ENCODE results near the gene ANKRD33.
A peak's percentile ranks its signal among the peaks of the same experiment; 100 is the strongest.

The ANKRD33 gene

DNA sequence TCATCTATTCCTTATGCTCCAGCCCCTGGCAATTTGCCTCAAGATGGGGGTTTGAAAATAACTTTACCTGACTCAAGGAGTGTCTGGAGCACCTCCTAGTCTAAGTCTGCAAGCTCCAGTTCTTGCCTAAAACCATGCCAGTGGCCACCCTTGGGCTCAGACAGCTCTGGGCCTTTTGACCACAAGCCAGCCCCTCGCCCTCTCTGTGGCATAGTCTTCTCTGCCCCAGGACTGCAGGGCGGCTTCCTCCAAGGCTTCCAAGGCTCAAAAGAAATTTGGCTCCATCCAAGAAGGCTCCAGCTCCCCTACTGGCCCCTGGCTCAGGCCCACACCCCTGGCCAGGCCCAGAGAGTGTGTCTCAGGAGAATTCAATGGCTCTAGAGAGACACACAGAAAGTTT is 34.2 kb downstream of the ANKRD33 start:
- DNase-seq = no peak

DNA sequence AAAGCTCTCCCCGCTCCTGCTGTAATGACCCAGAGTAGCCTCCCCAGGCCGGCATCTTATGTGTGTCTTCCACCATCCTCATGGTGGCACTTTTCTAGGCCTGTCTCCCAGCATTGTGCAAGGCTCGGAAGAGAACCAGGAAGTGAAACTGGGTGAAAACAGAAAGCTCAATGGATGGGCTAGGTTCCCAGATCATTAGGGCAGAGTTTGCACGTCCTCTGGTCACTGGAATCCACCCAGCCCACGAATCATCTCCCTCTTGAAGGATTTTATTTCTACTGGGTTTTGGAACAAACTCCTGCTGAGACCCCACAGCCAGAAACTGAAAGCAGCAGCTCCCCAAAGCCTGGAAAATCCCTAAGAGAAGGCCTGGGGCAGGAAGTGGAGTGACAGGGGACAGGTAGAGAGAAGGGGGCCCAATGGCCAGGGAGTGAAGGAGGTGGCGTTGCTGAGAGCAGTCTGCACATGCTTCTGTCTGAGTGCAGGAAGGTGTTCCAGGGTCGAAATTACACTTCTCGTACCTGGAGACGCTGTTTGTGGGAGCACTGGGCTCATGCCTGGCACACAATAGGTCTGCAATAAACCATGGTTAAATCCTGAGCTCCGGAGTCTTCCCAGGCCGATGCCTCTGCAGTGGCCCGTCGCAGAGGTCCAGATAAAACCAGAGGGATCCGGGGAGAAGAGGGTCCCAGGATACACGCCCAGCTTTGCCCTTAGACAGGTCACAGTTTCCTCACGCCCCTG is 35.0 kb downstream of the ANKRD33 start:
- DNase-seq = peak; percentile 50

DNA sequence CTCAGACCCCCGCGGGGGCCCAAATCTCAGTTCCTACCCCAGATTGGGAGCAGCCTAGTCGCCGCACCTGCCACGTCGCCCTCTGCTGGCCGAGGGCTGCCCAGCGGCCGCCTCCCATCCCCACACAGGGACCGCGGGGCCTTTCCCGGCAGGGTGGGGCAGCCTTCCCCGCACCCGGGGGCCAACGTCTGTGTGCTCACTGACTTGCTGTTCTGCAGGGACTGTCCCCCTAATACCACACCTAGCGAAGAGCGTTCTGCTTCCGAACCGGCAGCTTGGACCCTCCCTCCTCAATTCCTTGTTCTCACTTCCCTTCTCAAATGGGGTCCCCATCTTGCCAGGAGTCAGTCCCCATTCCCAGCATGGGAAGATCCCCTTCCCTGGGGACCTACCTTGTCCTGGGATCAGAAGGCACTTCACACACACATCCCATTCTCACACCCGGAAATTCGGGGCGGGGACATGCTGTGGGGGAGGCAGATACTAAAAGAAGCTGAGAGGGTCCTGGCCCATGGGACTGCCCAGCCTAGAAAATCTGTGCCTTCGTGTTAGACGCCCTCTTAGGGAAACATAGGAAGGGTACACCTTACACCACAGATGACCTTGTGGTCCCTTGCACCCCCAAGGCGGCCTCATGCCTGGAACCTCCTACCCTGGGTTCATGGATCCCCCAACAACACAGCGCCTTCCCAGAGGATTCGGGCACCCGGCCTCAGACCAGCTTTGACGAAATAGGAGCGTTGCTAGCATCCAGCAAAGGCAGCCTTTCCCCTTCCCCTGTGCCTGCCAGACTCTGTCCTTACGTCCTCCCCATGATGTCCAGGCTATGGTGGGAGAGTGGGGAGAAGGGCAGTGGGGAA is 35.8 kb downstream of the ANKRD33 start:
- peak; percentile 46 for DNase-seq

DNA sequence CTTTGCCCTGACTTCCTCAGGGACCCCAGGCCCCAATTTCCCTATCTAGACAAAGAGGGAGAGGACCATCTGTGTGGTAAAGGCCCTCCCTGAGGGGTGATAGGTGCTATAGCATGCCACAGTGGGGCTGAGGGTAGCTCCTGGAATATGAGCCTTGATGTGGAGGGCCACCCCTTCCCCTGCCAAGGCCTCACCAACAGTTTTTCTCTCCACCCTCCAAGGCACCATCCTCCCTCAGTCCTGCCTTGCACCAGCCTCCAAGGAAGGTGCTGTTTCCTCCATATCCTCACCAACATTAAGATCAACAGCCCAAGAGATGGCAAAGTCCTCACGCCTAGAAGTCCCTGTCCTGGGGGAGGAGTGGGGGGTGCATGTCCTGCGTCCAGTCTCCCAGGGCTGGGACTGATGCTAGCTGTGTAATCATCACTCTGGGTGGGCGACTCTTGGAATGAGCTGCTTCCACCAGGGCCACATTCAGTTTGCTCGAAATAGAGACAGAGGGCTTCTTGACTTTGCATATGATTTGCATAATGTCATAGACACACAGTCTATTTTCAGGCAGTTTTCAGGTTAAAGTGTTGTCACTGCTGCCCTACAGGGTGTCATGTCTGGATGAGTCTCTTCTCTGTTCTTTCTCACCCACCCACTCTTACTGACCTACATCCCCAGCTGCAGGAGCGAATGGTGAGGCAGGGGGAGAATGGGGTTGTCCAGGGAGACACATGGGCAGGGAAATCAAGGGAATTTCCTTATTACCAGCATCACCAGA is 36.8 kb downstream of the ANKRD33 start:
- DNase-seq = no peak

DNA sequence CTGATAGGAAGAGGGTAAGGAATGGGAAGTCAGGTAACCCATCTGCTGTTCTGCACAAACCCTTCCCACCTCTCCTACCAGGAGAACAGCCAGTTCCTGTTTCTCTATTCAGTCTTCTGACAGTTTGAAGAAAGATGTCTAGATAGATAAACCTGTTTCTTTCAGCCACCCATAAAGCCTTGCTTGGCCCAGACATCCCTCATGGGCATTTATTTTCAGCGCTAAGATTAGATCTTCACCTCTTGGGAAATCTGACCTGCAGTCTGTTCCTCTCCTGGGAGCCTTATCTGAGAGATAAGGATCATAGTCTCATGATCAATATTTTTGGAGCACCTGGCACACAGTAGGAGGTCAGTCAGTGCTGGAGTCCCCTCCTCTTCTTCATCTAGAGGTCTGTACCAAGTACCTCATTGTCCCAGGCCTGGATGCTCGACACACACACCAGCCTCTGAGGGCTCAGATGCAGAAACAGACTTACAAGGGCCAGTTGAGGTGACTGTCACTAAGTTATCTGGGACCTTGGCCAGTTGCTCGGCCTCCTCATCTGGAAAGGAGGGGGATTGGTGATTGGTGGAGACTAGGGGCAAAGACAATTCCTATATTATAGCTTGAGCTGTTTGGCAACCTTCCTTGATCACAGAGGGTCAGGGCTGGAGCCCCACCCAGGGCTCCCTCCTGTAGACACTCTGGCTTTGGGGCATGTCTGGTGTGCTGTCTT is 37.6 kb downstream of the ANKRD33 start:
- no peak for DNase-seq

DNA sequence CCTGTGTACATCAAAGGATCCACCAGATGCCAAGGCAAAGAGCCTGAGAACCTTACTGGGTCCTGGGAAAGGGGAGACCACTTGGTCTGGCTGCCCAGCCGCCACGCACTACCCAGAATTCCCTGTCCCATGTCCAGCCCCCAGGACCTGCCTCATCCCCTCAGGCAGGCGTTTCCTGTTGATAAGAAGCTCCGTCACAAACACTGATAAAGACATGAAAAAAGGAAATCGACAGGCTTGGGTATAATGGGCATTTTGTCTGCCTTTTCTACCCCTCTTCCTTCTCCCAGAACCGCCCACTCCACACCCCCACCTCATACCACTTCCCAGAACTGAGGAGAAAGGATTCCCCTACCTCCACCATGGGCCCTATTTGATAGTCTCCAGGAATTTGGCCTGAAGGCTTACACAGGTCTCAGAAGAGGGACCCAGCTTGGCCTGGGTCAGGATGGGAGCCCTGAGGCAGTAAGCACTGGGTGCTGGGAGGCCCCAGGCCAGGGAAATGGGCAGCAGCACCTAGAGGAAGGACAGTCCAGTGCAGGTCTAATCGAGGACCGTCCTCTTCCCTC is 38.2 kb downstream of the ANKRD33 start:
- DNase-seq = no peak

DNA sequence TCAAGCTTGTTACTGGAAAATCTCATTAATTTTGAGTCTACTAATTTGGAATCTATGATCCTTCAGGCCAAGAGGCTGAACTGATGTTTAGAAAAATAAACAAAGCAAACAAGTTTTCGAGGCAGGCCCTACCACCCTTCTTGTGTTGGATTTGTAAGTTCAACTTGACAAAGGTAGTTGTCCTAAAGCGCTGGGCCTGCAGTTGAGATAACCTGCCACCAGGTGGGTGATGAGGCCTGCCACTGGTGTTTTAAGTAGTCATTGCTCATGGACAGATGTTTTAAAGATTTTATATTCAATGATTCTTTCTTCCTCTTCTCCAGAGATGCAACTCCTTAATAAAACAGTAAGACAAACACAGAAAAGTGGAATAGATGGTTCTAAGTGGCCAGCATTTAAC is 38.8 kb downstream of the ANKRD33 start:
- DNase-seq = peak; percentile 43

DNA sequence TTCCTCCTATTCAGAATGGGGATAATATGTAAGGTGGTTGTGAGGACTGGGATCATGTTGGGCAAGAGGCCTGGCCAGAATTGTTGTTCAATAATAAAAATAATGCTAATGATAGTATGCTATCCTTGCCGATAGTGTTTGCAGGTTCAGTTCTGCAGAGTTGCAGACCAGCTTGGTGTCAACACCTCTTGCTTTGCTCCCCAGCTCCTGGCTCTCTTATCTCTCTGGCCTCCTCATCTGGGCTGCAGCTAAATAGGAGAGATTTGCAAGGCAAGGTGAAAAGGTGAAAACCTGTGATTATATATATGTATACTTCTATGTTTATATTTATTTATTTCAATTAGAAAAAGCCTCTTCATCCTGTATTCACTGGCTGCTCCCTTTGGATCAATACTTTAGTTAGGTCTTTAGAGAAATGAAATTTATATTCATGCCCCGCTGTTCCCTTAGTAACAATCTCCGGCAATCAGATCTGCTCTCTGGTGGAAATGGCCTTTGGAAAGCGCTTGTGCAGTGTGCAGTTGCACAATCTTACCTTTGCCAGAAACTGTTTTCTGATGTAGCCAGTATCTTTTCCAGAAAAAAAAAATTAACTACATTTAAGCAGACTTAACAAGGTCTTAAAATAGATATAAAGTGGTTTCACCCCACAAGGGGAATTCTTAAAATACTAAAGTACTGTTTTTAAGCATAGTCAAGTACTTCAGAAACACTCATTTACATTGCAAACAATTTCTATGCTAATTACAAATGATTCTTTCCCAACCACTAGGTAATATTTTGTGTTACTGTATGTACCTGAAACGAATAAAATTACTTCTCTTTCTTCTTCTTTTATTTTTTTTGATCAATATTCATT is 44.5 kb downstream of the ANKRD33 start:
- no peak for DNase-seq

DNA sequence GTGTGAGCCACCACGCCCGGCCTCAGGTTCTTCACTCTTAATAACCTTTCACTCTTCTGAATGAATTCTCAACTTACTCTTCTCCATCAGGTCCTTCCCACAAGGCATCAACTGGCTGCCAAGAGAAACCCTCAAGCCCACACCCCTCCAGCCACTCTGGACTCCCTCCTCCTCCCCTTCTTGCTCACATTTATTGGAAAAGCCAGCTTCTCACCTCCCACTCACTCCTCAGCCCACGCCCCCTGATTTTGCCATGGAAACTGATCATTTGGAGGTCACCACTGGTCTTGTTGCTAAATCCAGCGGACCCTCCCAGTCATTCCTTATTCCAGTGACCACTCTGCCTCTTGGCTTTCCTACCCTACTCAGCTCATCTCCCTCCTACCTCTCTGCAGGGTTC is 46.2 kb downstream of the ANKRD33 start:
- no peak for DNase-seq

DNA sequence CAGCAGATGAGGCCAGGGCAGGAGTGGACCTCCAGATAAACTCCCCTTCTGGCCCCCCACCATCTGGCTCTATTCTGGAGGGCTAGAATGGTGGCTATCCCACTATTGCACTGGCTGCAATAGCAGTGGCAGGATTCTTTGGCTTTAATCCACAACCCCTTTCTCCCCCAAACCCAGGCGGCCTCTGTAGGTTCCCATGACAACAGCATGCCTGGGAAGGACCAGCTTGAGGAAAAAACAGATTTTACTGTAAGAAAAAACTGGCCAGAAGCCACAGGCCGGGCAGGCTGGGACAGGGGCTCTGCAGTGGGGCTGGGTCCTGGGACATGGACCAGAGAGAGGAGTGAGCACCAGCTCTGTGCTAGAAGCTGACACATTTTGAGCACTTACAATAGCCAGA is 50.0 kb downstream of the ANKRD33 start:
- no peak for DNase-seq

DNA sequence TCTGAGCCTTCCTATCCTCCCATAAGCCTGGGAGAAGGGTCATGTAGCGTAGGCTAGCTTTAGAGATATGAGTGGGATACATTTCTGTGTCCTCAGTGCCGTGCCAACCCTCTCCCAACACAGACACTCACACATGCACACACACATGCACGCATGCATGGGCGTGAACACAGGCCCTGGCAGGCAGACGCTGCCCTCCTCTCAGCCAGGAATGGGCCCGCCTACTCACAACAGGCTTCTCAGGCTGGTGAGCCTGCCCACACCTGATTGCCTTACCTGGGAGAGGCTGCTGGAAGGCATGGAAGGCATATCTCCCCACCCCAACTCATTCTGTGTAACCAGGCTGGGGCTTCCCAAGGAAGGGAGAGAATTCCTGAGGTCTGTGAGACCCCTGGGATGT is 50.8 kb downstream of the ANKRD33 start:
- DNase-seq = no peak

DNA sequence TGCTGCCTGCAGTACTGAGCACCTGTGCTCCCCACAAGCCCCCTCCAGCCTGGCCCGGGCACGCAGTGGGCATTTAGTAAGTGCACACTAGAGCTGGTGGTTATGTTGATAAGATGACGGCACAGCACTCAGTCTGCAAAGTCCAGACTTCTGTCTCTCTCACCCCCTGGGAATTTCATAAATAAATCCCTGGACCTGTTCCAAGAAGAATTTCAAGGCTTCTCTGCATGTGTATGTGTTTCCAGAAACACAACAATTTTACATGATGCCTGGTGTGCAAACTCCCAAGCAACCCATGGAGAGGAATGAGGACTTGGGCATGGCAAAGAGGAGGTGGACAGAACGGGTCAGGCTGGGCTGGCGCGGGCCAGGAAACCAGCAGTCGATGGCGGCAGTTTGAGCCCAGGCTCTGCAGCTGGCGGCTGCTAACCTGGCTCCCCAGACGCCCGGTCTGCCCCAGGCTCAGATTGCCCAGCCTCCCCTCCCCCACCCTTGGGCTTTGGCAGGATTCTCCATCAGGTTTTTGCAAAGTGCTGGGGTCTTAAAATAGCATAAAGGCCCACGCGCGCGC is 53.2 kb downstream of the ANKRD33 start:
- DNase-seq = no peak
